Anterior cingulate cortex (tissue), 58 donors: ENCODE data around the gene GDF2.

Experiments used
- DNase-seq, 58 donors: peaks; one replicate each; lab custom pipeline; 2025; lab: John Stamatoyannopoulos, UW

Gene GDF2

DNA sequence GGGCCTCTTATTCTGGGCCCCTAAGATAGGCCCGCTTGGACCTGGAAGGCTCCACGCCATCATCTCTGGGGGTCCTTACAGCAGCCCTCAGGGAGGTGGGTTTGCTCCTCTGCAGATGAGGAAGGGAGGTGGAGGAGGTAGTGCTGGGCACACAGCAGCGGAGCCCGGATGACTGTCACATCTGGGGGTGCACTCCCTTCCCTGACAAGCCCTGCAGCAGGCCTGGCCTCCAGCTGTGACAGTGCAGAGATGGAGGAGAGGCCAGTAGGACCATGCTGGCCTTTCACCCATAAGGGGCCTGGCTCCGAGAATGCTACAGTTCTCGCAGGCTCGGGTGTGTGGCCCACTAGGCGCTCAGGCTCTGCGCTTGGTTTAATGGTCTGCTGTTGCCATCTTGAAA is 9.2 kb downstream of the GDF2 start:
- DNase-seq, result no peak

DNA sequence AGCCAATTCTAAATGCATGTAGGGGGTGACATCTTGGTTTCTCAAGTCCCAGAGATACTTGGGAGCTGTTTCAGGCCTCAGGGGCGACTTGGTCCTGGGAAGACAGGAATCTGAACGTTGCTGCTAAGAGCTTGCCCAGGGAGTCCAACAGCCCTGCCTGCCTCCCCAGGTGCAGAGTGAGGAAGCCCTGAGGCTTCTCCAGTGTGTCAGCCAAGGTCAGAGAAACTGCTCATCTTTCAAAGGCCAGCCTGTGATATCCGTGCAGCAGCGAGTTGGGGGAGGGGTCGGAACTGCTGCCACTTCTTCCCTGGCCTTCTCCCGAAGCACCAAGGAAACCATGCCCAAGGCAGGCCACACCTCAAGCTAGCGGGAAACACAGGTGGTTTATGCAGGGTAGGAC is 9.7 kb downstream of the GDF2 start:
- DNase-seq, result no peak

DNA sequence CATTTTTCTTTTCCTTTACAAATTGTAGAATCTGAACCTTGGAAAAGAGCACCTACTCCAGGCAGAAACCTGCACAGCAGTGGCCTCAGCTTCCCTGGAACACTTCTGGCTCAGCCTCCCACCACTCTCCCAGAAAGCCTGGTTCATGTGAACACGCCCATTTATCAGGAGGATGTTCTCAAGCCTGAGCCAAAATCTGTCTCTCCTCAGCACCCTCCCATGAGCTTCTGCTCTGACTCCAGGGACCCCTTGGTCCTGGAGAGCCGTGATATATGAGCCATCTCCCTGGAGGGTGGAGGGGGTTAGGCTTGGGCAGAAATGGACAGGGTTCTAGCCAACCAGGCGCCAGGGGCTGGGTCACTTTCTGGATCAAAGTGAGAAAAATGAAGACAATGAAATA is 10.1 kb downstream of the GDF2 start:
- DNase-seq, result no peak

GRCh38 chr10:47332946-47333345 is 10.7 kb downstream of the GDF2 start:
- no peak for DNase-seq

- DNase-seq, result no peak
Observed at GRCh38 chr10:47333532-47333931, 11.3 kb downstream of the GDF2 start.

GRCh38 chr10:47334466-47335295 is 12.4 kb downstream of the GDF2 start:
- DNase-seq, result peak in 1 of 58 donors; percentile 15

- no peak for DNase-seq
Observed at GRCh38 chr10:47335906-47336305, 13.7 kb downstream of the GDF2 start.

- DNase-seq, result no peak
Observed at GRCh38 chr10:47336387-47337134, 14.3 kb downstream of the GDF2 start.

- peak in 9 of 58 donors; percentile 17 to 54 (median 28) for DNase-seq
Observed at GRCh38 chr10:47337310-47337709, 15.1 kb downstream of the GDF2 start.

DNA sequence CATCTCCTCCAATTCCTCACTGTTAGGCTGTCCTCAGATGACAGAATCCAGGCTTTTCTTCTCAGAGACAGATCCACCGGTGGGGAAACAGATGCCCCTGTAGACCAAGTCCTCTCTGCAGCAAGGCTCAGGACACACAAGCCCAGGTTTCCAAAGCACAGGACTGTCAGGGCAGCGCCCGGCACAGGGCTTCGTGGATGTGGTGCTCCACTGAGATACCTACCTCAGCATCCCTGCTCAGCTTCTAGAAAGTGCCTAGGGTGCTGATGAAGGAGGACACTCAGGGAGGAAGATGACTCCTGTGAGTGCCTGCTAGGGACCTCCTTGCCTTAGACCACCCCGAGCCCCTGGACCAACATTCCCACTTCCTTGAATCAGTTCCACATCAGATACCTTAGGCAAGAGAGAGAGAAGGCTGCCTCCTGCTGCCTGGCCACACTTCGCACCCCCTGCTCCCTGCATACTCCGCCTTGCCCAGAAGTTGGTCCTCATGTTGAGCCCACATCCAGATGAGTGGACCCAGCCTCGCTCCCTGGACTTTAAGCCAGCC is 17.0 kb downstream of the GDF2 start:
- DNase-seq, result no peak

DNA sequence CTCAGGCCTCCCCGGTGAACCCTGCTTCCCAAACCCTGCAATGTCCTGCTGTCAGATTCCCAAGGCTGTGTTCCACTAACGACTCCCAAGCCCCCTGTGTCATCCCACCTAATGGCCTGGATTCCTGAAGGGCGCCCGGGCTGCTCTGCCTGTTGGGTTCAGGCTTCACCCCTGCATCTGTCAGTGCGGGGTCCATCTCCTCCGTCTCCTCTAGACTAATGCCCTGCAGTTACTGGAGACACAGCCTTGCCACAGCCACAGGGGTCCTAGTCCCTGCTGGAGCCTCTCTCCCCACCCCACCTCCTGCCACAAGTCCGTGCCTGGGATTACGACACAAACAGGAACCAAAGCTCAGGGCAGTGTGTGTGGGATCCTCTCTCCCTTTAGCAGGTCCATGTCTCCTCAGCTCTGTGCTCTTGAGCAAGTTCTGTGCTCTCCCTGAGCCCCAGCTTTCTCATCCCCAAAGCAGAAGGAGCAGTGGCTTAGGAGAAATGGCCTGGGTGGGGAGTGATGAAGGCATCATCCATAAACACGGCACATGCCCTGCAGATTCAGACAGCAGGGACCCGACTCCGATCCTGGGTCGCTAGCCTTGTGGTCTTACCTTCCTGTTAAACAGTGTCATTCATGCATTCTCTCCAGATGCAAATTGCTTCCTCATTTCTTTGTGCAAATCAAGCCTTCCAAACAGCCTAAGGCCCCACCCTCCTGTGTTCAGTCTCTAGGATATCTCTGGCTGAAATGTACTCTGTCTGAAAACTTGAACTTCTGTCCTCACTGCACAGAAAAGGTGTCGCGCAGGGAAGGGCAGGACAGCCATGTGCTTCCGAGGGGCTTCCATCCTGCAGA is 17.7 kb downstream of the GDF2 start:
- no peak for DNase-seq

- DNase-seq, result peak in 24 of 58 donors; percentile 6 to 65 (median 20)
Observed at GRCh38 chr10:47340608-47341170, 18.4 kb downstream of the GDF2 start.

GRCh38 chr10:47344996-47345870 is 23.0 kb downstream of the GDF2 start:
- no peak for DNase-seq

GRCh38 chr10:47346581-47347302 is 24.5 kb downstream of the GDF2 start:
- DNase-seq, result no peak

DNA sequence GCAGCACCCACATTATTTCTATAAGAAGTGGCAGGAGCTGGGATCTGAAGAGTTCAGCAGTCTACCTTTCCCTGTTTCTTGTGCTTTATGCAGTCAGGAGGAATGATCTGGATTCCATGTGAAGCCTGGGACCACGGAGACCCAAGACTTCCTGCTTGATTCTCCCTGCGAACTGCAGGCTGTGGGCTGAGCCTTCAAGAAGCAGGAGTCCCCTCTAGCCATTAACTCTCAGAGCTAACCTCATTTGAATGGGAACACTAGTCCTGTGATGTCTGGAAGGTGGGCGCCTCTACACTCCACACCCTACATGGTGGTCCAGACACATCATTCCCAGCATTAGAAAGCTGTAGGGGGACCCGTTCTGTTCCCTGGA is 25.0 kb downstream of the GDF2 start:
- no peak for DNase-seq

DNA sequence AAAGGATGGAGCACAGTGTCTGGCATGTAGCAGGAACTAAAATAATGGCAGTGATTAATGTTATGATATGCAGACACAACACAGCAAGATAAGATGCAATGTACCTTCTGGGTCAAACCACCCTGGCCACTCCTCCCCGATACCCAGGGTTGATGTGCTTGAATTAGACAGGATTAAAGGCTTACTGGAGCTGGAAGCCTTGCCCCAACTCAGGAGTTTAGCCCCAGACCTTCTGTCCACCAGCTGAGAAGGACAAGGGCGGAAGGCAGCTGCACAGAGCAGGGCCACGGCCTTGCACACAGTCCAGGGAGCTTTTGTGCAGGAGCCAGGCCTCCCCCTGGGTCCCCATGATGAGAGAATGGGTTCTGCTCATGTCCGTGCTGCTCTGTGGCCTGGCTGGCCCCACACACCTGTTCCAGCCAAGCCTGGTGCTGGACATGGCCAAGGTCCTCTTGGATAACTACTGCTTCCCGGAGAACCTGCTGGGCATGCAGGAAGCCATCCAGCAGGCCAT is 25.9 kb downstream of the GDF2 start, which contains the start of gene RBP3:
TSS of gene RBP3 (plus strand) at position 226 of the 514 bp plus-strand sequence. CDS start at position 348, 122 bp downstream.
- DNase-seq, result no peak

- DNase-seq, result no peak
Observed at GRCh38 chr10:47348661-47349470, 26.6 kb downstream of the GDF2 start.
